ENCODE data around the gene MAML3.

The MAML3 gene

GRCh38 chr4:140090215-140090731 lies 63.7 kb downstream of the MAML3 start:
- DNase-seq: no peak
- Mint-ChIP-seq H3K36me3 (ENCODE audit: low read depth) (peaks cover 8% of the 10 kb centered on the region), H3K27ac (peak overlapping the region; percentile 55), H3K4me1 (peaks cover 79% of the 10 kb centered on the region), H3K9me3 (no peaks in the 10 kb centered on the region), H3K27me3 (ENCODE audit: low read depth, poor library complexity) (peaks cover 3% of the 10 kb centered on the region), H3K4me3 (no peak overlapping the region)
- TF ChIP-seq, protein P1, sequence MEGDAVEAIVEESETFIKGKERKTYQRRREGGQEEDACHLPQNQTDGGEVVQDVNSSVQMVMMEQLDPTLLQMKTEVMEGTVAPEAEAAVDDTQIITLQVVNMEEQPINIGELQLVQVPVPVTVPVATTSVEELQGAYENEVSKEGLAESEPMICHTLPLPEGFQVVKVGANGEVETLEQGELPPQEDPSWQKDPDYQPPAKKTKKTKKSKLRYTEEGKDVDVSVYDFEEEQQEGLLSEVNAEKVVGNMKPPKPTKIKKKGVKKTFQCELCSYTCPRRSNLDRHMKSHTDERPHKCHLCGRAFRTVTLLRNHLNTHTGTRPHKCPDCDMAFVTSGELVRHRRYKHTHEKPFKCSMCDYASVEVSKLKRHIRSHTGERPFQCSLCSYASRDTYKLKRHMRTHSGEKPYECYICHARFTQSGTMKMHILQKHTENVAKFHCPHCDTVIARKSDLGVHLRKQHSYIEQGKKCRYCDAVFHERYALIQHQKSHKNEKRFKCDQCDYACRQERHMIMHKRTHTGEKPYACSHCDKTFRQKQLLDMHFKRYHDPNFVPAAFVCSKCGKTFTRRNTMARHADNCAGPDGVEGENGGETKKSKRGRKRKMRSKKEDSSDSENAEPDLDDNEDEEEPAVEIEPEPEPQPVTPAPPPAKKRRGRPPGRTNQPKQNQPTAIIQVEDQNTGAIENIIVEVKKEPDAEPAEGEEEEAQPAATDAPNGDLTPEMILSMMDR (IDR thresholded peaks at IDR 0.05): no peak

- Mint-ChIP-seq H3K4me1 (peaks cover 79% of the 10 kb centered on the region), H3K27me3 (ENCODE audit: low read depth, poor library complexity) (peaks cover 3% of the 10 kb centered on the region)
These were observed 64.8 kb downstream of the MAML3 start for GRCh38 chr4:140089216-140089615.

GRCh38 chr4:140088323-140088967 lies 65.5 kb downstream of the MAML3 start:
- H3K4me1 Mint-ChIP-seq: peaks cover 79% of the 10 kb centered on the region
- peaks cover 3% of the 10 kb centered on the region for H3K27me3 Mint-ChIP-seq (ENCODE audit: low read depth, poor library complexity)

More at GRCh38 chr4:140089216-140089615, 64.8 kb downstream of the MAML3 start:
- H3K36me3 Mint-ChIP-seq (ENCODE audit: low read depth): peaks cover 8% of the 10 kb centered on the region
- no peaks in the 10 kb centered on the region for H3K9me3 Mint-ChIP-seq
- TF ChIP-seq, protein P1 (IDR thresholded peaks at IDR 0.05): no peak
- no peak for DNase-seq
- no peak overlapping the region for H3K27ac Mint-ChIP-seq
- no peak overlapping the region for H3K4me3 Mint-ChIP-seq

DNA sequence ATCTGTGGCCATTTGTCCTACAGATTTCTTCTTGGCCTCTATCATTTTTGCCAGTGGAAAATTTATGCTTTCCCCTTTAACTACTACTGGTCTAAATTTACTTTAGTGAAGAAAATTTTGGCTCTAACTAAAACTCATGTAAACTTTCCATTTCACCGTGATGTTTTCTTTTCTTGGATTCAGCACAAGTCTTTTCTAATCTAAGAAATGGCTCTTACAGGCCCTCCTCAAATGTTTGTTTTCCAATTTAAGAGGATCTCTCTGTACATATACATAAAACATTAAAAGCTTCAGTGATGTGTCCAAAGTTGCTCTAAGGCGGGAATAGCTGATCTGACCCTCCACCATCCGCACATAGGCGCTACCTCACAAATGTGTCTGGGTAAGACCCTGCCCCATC lies 68.1 kb downstream of the MAML3 start:
- peak overlapping the region; percentile 95 for H3K27ac Mint-ChIP-seq
- H3K36me3 Mint-ChIP-seq (ENCODE audit: low read depth): peaks cover 8% of the 10 kb centered on the region
- no peaks in the 10 kb centered on the region for H3K9me3 Mint-ChIP-seq
- H3K4me1 Mint-ChIP-seq: peaks cover 81% of the 10 kb centered on the region
- H3K4me3 Mint-ChIP-seq: peak overlapping the region; percentile 32
- no peak for DNase-seq
- peaks cover 3% of the 10 kb centered on the region for H3K27me3 Mint-ChIP-seq (ENCODE audit: low read depth, poor library complexity)
- TF ChIP-seq, protein P1 (IDR thresholded peaks at IDR 0.05): no peak

More at GRCh38 chr4:140088323-140088967, 65.5 kb downstream of the MAML3 start:
- Mint-ChIP-seq H3K4me3 (no peak overlapping the region), H3K36me3 (ENCODE audit: low read depth) (peaks cover 8% of the 10 kb centered on the region), H3K27ac (peak overlapping the region; percentile 11), H3K9me3 (no peaks in the 10 kb centered on the region)
- TF ChIP-seq, protein P1 (IDR thresholded peaks at IDR 0.05): no peak
- no peak for DNase-seq

DNA sequence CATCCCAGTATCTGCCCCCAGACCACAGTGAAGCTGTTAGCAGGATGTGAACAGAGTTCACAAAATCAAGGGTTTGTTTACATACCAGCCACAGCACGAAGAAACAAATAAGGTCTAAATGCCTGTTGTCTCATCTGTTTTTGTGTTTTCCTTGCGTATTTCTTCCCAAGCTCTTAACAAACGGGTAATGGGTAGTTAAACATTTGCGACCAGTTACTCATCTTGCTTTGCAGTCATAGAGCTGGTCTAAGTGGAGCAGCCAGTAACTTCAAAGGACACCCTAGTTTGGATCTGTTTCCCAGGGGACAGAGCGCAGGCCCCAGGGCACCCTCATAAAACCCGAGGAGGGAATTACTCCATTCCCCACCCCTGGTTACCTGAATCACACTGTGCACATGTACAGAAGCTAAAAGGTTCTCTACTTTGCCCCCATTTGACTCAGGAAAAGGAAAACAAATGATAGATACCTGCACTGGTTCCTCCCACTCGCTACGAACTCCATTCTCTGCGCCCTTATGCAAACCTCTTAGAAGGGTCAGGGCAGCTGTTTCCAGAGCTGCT lies 68.8 kb downstream of the MAML3 start:
- no peak for DNase-seq
- peak overlapping the region; percentile 95 for H3K27ac Mint-ChIP-seq
- H3K4me1 Mint-ChIP-seq: peaks cover 83% of the 10 kb centered on the region

More for the DNA sequence above, 68.8 kb downstream of the MAML3 start:
- Mint-ChIP-seq H3K9me3 (no peaks in the 10 kb centered on the region), H3K36me3 (ENCODE audit: low read depth) (peaks cover 8% of the 10 kb centered on the region), H3K4me3 (peak overlapping the region; percentile 46), H3K27me3 (ENCODE audit: low read depth, poor library complexity) (peaks cover 3% of the 10 kb centered on the region)
- TF ChIP-seq, protein P1 (IDR thresholded peaks at IDR 0.05): no peak
